NT2/D1 (cell line): Measurements from ENCODE around the gene COPE.

ENCODE experiments used
- SUZ12 ChIP-seq: IDR thresholded peaks from 2 replicates; pipeline ENCODE4 v1.6.1; 2011; ENCODE audit not compliant: insufficient read length, insufficient read depth; ENCODE audit errors: extremely low read depth
- YY1 ChIP-seq: IDR thresholded peaks from 2 replicates; pipeline ENCODE4 v1.6.1; 2011; ENCODE audit not compliant: insufficient read length, insufficient read depth
- ZNF274 ChIP-seq: IDR thresholded peaks from 2 replicates; pipeline ENCODE4 v1.6.1; 2011; ENCODE audit warnings: mild to moderate bottlenecking, low read depth, low read length

- TF ChIP-seq YY1 (no peak), SUZ12 (no peak), ZNF274 (no peak)
Measured at GRCh38 chr19:18929311-18929710, 10.1 kb upstream of the COPE start.
